DOHH2 (cell line): ENCODE data around the gene QSOX2.

ENCODE experiments used
- H3F3A ChIP-seq: fragments of 200-600 bp; sonication (generic), shearing (Covaris generic); 2 replicates; pipeline ENCODE4 v1.6.0; 2016; ENCODE audit warnings: antibody characterized with exemption, mild to moderate bottlenecking; ENCODE audit not compliant: control insufficient read depth, insufficient read depth
- H3K27ac ChIP-seq: fragments of 200-600 bp; sonication (generic); 2 replicates; pipeline ENCODE4 v1.5.1; 2014; ENCODE audit warnings: low read depth, mild to moderate bottlenecking, low read length, moderate library complexity
- H3K27me3 ChIP-seq: fragments of 200-600 bp; sonication (generic); 2 replicates; pipeline ENCODE4 v1.6.1; 2014; ENCODE audit warnings: mild to moderate bottlenecking, low read length, mixed read lengths; ENCODE audit not compliant: control insufficient read depth
- H3K36me3 ChIP-seq: fragments of 200-600 bp; sonication (generic); 2 replicates; pipeline ENCODE4 v1.6.1; 2014; ENCODE audit warnings: mild to moderate bottlenecking, low read length, moderate library complexity, mixed read lengths; ENCODE audit not compliant: control insufficient read depth
- H3K4me1 ChIP-seq: fragments of 200-600 bp; sonication (generic); 2 replicates; pipeline ENCODE4 v1.6.1; 2014; ENCODE audit warnings: mild to moderate bottlenecking, low read length, mixed read lengths; ENCODE audit not compliant: control insufficient read depth
- H3K4me2 ChIP-seq: fragments of 200-600 bp; sonication (generic); 2 replicates; pipeline ENCODE4 v1.6.0; 2014; ENCODE audit warnings: mild to moderate bottlenecking, low read length, moderate library complexity
- H3K4me3 ChIP-seq: fragments of 200-600 bp; sonication (generic); 2 replicates; pipeline ENCODE4 v1.5.1; 2014; ENCODE audit warnings: mild to moderate bottlenecking, low read length, mixed read lengths
- H3K79me2 ChIP-seq: fragments of 200-600 bp; sonication (generic); 2 replicates; pipeline ENCODE4 v1.6.1; 2014; ENCODE audit warnings: mild to moderate bottlenecking, low read length, mixed read lengths; ENCODE audit not compliant: control insufficient read depth
- H3K9me2 ChIP-seq: fragments of 200-600 bp; sonication (generic); replicated peaks from 2 replicates; pipeline ENCODE4 v1.6.1; 2014; ENCODE audit warnings: mild to moderate bottlenecking, low read length, mixed read lengths; ENCODE audit not compliant: control insufficient read depth
- H3K9me3 ChIP-seq: fragments of 200-600 bp; sonication (generic); 2 replicates; pipeline ENCODE4 v1.6.1; 2014; ENCODE audit warnings: antibody characterized with exemption, low read length, mixed read lengths; ENCODE audit not compliant: control insufficient read depth, insufficient read depth
- H4K20me1 ChIP-seq: fragments of 200-600 bp; sonication (generic); 2 replicates; pipeline ENCODE4 v1.6.0; 2014; ENCODE audit warnings: low read depth, mild to moderate bottlenecking, antibody characterized with exemption, low read length, moderate library complexity; ENCODE audit not compliant: control insufficient read depth, insufficient read depth
- EZH2phosphoT487 ChIP-seq: fragments of 200-600 bp; sonication (generic); IDR thresholded peaks from 2 replicates; pipeline ENCODE4 v1.6.1; 2017; ENCODE audit warnings: borderline replicate concordance, mild to moderate bottlenecking, antibody characterized with exemption, low read length, moderate library complexity, mixed read lengths
- TF ChIP-seq, protein P1 (sequence below): fragments of 200-600 bp; sonication (generic); IDR thresholded peaks from one replicate; pipeline ENCODE4 v1.5.1; 2014; ENCODE audit warnings: antibody characterized with exemption, mild to moderate bottlenecking, low read depth, low read length; ENCODE audit not compliant: poor library complexity, severe bottlenecking

QSOX2 gene

DNA sequence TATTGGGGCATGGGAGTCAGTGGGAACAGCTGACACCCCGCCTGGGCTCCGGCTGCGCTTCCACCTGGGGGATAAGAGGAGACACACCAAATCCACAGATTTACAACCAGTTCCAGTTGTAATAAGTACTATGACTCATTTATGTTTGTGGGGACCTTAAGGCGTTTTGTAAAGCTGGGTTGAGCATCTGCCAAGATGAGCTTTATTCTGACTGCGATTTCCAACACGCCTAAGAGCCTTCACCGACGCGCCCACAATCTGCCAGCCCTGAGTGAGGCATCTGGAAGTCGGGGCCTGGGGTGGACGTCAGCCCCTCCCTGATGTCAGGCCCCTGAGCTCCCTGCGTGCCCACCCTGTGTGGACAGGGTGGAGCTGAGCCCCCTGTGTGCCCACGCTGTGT is 26.3 kb downstream of the QSOX2 start:
- TF ChIP-seq EZH2phosphoT487: no peak
- TF ChIP-seq, protein P1, sequence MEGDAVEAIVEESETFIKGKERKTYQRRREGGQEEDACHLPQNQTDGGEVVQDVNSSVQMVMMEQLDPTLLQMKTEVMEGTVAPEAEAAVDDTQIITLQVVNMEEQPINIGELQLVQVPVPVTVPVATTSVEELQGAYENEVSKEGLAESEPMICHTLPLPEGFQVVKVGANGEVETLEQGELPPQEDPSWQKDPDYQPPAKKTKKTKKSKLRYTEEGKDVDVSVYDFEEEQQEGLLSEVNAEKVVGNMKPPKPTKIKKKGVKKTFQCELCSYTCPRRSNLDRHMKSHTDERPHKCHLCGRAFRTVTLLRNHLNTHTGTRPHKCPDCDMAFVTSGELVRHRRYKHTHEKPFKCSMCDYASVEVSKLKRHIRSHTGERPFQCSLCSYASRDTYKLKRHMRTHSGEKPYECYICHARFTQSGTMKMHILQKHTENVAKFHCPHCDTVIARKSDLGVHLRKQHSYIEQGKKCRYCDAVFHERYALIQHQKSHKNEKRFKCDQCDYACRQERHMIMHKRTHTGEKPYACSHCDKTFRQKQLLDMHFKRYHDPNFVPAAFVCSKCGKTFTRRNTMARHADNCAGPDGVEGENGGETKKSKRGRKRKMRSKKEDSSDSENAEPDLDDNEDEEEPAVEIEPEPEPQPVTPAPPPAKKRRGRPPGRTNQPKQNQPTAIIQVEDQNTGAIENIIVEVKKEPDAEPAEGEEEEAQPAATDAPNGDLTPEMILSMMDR: no peak
- H3K27ac ChIP-seq: no peak overlapping the region
- no peaks in the 10 kb centered on the region for H3K27me3 ChIP-seq
- no peaks in the 10 kb centered on the region for H3K9me3 ChIP-seq
- H3K4me1 ChIP-seq: peaks cover 56% of the 10 kb centered on the region
- H3F3A ChIP-seq: peaks cover 11% of the 10 kb centered on the region
- 0 out of 2 replicates have a peak, but pooled peaks cover 4% of the 10 kb centered on the region for H4K20me1 ChIP-seq
- no peak overlapping the region for H3K4me2 ChIP-seq
- H3K4me3 ChIP-seq: no peak overlapping the region
- peaks cover 100% of the 10 kb centered on the region for H3K36me3 ChIP-seq
- H3K79me2 ChIP-seq: peaks cover 58% of the 10 kb centered on the region
- H3K9me2 ChIP-seq: no peaks in the 10 kb centered on the region

DNA sequence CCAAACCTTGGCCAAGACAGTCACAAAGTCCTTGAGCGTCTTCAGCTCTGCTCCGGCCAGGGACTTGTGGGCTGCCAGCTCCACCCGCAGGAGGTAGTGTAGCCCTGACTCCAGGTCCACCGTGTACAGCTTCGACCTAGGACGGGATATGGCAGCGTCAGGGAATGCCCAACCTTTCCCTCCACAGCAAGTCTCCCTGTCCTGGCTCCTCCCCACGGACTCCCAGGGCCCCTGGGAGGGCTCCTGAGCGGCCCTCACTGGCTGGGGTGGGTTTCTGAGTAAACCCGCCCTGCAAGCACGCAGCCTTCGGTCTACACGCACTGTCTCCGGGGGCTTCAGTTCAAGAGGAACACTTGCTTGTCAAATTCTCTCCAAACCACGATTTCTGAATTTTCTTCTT is 26.9 kb downstream of the QSOX2 start:
- Histone ChIP-seq H3K9me3 (no peaks in the 10 kb centered on the region), H3K27ac (no peak overlapping the region), H4K20me1 (0 out of 2 replicates have a peak, but pooled peaks cover 4% of the 10 kb centered on the region), H3K4me3 (no peak overlapping the region), H3K36me3 (peaks cover 100% of the 10 kb centered on the region), H3K27me3 (no peaks in the 10 kb centered on the region), H3K4me1 (peaks cover 52% of the 10 kb centered on the region), H3K4me2 (no peak overlapping the region), H3K79me2 (peaks cover 52% of the 10 kb centered on the region), H3K9me2 (no peaks in the 10 kb centered on the region), H3F3A (peaks cover 6% of the 10 kb centered on the region)
- no peak for TF ChIP-seq EZH2phosphoT487
- TF ChIP-seq, protein P1: no peak

DNA sequence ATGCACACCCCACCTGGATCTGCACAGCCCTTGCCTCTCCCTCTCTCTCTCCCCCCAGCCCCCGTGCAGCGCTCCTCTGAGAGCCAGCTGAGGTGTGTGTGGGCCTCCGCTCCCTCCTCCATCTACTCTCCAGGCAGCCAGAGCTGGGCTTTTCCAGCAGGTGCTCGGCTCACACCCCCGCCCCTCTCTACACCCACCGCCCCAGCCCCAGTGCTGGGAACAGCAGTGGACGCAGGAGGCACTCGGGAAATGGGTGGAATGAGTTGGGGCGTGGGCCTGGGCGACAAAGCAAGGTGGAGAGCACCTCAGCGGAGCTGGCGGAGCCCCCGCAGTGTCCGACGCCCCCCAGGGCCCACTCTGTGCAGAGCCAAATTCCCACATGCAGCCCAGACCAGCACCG is 27.3 kb downstream of the QSOX2 start:
- TF ChIP-seq EZH2phosphoT487: no peak
- TF ChIP-seq, protein P1: no peak
- Histone ChIP-seq H4K20me1 (0 out of 2 replicates have a peak, but pooled peaks cover 4% of the 10 kb centered on the region), H3K27me3 (no peaks in the 10 kb centered on the region), H3K79me2 (peaks cover 48% of the 10 kb centered on the region), H3K4me2 (no peak overlapping the region), H3K36me3 (peaks cover 100% of the 10 kb centered on the region), H3F3A (peaks cover 2% of the 10 kb centered on the region), H3K4me1 (peaks cover 52% of the 10 kb centered on the region), H3K9me3 (no peaks in the 10 kb centered on the region), H3K27ac (no peak overlapping the region), H3K4me3 (no peak overlapping the region), H3K9me2 (no peaks in the 10 kb centered on the region)
